HG02798 (cell line): ENCODE measurements around the gene PKM.
A peak's percentile ranks its signal among the peaks of the same experiment; 100 is the strongest.

Experiments
- ATAC-seq: cut with Tn5 transposase; IDR thresholded peaks from one replicate; pipeline ENCODE4 v1.9.1; 2021; ENCODE audit warnings: mild to moderate bottlenecking; ENCODE audit not compliant: unreplicated experiment, poor library complexity

Gene PKM

DNA sequence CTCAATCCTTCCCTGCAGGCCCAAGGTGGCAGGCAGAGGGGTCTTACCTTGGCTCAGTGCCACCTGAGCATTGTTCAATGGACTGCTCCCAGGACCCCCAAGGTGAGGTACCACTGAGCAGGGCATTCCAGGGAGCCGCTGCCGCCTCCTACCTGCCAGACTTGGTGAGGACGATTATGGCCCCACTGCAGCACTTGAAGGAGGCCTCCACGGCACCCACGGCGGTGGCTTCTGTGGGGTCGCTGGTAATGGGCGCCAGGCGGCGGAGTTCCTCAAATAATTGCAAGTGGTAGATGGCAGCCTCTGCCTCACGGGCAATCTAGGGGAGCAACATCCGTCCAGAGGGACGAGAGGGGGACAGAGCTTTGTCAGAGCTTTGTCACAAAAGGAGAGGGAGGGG lies 28.7 kb downstream of the PKM start:
- ATAC-seq: no peak

DNA sequence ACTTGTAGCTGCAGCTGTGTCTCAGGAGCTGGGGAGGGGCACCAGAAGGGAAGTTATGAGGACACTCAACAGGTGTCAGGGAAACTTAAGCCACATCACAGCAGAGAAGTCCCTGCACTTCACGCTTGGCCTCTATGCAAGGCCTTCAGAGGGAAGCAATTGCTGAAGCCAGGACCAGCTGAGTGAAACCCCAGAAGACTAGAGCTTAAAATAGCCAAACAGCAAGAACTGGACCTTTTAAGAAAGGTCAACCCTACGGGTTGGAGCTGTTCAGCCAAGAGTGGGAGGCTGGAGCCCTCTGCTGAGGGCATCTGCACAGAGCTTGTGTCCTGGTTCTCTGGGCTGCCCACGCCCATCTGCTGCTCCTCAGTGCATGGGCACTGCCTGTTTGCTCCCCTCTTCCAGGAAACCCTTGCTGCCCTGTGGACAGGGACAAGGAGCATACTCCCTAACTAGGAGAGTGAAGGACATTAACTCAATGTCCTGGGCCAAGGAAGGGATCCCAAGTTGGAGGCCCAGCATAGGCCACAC lies 29.5 kb downstream of the PKM start:
- ATAC-seq: no peak

DNA sequence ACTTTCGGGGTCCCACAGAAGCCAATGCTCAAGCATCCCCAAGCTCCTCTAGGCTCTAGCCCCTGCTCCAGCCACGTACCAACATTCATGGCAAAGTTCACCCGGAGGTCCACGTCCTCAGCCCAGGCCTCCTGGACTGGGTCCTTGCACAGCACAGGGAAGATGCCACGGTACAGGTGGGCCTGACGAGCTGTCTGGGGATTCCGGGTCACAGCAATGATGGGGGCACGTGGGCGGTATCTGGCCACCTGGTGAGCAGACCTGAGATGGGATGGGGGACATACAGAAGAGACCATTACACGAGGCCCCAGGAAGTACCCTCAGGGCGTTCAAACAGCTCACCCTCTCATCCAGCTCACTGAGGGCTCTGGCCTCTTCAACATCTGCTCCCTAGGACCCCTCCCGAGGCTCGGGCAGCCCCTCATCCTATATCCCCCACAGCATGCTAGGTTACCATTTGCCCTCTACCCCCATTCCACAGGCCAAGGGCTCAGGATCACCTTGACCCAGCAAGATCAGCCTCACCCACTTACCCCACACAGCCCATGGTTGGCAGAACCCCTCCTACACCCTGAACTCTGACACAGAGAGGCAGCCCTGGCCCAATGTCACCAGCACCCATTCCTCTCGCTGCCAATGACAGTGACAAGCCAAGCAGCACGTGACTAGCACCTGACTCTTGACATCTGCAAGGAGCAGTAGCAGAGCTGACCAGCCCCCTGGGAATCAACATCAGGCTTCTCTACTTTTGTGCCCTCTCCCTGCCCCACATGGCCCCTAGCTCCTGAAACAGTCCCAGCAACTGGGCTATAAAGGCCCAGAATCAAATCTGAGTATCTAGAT lies 30.4 kb downstream of the PKM start:
- ATAC-seq: no peak

- peak; percentile 44 for ATAC-seq
These were observed 31.2 kb downstream of the PKM start for GRCh38 chr15:72199721-72200212.

DNA sequence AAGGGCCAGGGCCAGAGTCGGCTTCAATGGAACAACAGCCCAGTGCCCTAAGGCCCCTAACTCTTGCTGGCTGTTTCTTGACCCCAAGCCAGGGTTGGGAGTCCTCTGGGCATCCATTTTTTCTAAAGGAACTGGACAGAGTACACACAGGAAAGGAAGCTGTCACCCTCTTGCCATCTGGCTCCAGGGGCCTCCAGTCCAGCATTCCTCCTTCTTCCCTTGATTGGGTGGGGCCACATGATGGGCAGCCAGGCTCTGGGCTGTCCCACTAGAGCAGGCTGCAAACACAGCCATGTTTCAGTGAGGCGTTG lies 31.8 kb downstream of the PKM start:
- no peak for ATAC-seq

- ATAC-seq: no peak
These were observed 32.4 kb downstream of the PKM start for GRCh38 chr15:72198356-72199204.

GRCh38 chr15:72197460-72198355 lies 33.3 kb downstream of the PKM start, which contains the start of gene GRAMD2A:
GRAMD2A (minus strand) TSS chr15:72197787.
- peak; percentile 43 for ATAC-seq

DNA sequence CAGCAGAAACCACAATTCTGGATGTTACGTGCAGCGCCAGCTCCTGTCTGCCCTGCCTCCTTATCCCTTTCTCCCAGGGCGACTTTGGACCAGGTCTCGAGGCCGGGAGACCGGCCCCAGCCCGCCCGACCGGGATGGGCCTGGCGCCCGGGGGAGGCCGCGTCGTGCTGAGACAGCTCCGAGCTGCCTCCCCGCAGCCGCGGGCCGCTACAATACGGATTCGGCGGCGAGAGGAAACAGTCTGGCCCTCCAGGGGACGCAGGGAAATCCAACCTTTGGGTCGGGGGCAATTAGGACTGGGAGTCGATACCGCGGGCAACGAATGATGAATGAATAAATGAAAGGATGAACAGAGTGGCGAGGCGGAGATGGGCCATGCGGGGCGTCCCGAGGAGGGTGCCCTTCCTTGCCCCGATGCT lies 33.9 kb downstream of the PKM start:
- ATAC-seq: no peak

DNA sequence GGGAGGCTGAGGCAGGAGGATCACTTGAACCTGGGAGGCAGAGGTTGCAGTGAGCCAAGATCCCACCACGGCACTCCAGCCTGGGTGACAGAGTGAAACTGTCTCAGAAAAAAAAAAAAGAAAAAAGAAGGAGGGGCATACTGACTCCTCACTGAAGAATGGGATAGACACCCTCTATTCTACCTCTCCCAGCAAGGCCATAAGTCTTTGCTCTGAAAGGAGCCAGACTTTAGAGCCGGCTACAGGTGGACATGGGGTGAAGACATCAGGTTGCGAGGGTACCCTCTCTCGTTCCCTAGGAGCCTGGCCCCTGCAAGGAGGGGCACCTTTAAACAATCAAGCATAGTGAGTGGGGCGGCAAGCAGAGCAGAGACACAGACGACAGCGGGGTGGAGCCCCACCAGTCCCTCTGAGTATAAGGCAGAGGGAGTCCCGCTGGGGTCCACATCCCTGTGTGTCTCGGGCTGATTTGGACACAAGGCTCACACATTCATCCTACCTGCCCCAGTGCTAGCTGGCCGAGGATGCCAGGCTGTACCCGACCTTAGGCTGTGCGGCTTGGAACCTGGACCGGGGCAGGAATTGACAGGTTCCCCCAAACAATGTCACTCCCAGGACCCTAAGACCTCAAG lies 34.5 kb downstream of the PKM start:
- ATAC-seq: no peak

DNA sequence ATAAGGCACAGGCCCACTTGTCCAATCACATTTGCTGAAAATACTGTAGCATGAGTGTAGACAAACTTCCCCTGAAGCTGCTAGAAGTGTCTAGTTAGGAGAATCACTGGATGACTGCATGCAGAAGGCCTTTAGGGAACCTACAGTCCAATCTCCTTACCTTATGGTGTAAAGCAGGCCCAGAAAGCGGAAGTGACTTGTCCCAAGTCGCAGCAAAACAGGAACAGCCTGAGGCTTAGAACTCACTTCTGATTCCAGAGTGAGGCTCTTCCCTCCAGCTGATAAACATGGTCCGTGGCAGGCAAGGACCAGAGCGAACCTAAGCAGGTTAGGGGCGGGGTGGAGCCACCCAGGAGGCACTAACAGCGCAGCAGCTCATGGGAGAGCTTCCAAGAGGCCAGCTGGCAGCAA lies 35.9 kb downstream of the PKM start:
- ATAC-seq: no peak

DNA sequence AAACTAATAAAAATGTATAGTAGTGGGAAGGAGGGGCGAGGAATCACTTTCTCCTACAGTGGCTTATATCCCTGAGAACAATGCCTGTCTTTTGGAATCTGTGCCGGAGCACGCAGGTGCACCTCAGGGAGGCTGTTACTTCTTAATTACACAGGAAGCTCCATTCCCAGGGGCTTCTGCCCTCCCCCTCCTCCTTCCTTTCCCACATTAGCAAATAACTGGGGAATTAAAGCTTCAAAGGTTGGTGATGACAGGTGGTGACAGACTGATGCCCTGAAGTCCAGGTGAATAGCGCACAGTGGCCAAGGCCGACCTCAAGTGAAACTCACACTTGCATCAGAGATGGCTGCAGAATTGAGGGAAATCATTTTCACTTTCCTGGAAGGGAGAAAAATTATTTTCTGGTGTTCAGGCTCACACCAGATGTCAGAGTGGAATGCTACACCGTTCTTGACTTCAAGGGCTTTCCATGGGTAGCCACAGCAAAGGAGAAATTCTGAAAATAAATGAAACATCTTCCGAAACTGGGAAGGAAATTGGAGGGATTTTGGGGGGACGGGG lies 37.1 kb downstream of the PKM start:
- no peak for ATAC-seq

GRCh38 chr15:72192416-72192815 lies 38.6 kb downstream of the PKM start:
- no peak for ATAC-seq

DNA sequence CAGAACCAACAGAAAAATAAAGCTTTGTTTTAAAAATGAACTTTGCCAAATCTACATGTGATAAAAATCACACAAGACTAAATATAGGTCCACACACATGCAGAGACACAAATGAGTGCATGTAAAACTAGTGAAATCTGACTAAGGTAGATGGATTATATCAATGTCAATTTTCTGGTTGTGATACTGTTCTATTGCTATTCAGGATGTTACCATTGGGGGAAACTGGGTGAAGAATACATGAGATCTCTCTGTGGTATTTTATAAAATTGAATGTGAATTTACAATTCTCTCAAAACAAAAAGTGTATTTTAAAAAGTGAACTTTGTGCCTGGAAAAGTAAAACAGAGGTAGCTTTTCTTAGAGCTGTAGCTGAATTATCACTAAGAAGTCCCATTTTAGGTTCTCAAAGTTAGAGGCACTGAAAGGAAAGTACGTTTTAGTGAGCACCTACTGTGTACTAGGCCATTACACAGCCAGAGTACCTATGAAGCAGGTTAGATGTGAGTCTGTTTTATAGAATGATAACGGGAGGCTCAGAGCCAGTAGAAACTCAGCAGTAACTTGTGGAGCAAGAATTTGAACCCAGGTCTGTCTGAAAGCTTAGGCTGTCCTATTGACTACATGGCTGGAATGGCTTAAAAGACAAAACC lies 41.6 kb downstream of the PKM start:
- no peak for ATAC-seq

DNA sequence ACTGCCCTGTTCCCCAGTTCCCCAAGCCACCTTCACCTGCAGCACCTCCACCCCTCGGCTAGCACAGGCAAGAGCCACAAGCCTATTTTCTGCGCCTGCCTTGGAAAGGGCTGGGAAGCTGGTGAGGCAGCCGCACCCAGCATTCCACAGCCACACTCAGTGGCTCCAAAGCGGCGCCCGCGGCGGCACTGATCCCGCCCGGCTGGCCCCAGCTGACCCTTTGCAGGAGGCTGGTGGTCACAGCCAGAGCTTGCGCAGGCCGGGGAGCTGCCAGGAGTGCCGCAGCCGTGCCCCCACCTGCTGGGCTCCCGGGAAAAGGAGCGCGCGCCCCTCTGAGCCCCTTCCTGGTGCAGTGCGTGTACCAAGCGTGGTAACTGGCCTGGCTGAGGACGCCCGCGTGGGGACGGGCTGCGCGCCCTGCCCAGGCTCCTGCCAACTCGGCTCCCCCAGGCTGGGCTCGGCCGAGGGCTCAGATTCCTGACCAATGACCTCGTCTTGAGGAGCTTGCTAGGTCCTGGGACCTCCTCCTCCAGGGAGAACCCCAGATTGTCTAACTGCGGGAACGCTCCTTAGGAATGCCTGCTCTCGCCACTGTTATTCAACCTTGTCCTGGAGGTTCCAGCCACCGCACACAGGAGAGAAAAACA lies 46.7 kb downstream of the PKM start:
- no peak for ATAC-seq

DNA sequence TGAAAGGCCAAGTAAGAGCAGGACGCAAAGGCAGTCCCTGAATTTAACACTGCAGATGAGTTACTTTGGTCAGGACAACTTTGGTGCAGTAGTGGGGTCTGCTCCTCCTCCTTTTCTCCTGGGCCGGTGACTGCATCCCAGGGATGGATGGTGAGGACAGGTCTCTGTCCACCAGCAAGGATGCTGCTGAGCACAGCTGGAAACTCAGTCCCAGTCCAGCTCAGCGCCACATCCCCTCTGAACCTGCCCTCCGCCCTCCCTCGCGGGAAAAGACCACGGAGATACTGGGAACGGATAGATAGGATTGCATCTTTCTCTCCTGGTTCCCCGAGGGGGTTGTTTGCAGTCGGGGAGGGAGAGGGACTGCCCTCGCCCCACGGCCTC lies 47.2 kb downstream of the PKM start:
- ATAC-seq: no peak

GRCh38 chr15:72182673-72183072 lies 48.3 kb downstream of the PKM start:
- ATAC-seq: no peak

DNA sequence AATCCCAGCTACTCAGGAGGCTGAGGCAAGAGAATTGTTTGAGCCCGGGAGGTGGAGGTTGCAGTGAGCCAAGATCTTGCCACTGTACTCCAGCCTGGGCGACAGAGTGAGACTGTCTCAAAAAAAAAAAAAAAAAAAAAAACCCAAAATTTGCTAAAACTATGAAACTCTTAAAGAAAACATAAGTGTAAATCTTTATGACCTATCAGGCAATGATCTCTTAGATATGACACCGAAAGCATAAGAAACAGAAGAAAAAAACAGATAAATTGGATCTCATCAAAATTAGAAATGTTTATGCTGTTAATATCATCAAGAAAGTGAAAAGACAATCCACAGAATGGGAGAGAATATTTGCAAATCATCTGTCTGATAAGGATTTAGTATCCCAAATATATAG lies 48.7 kb downstream of the PKM start:
- no peak for ATAC-seq

DNA sequence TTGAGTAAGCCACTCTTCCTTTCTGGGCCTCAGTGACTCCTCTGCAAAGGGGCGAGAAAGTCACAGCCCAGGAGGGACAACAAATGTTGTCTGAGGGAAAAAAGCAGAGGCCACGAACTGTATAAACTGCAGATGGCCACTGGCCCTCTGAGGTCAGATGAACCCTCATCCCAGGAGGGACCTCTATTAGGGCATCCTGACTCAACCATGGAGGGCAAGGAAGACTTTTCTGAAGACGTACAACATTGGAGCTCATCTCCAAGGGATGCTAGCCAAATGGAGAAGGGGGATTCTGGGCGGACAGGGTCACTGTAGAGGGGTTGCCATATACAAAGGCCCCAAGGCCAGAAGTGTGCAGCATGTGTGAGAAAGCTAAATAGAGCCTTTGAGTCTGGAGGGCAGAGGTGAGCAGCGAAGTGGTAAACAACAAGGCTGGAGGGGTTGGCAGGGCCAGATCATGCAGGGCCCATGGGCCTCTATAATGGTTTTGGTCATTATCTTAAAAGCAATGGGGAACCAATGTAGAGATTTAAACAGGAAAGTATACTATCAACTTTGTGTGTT lies 50.1 kb downstream of the PKM start:
- no peak for ATAC-seq
